NB4 (cell line): Measurements from ENCODE around the gene KRTAP13-4.

ENCODE experiments used
- POLR2A ChIP-seq: IDR thresholded peaks from 2 replicates; pipeline ENCODE4 v1.6.1; 2011; ENCODE audit warnings: mild to moderate bottlenecking; ENCODE audit not compliant: insufficient read length; ENCODE audit errors: extremely low read depth
- TF ChIP-seq, protein P1 (sequence below): IDR thresholded peaks from one replicate; pipeline ENCODE4 v1.5.1; 2012; ENCODE audit warnings: low read depth, low read length

DNA sequence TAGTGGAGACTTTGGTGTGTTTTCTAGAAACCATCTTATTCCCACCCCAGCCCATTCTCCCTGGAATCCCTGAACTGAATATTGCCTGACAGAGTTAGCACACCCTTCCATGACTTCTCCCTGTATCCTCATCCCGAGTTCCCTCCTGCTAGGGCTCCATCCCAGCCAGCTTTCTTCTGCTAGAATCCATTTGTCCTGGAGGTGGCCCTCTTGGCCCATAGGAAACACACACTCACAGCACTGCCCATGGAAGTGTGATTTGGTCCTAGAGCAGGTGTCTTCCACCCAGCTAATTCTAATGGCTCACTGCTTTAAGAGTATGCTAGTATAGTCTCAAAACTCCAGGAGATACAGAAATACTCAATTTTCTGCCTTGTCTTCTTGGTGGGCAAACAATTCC, 14.2 kb downstream of the KRTAP13-4 start:
- TF ChIP-seq, protein P1, sequence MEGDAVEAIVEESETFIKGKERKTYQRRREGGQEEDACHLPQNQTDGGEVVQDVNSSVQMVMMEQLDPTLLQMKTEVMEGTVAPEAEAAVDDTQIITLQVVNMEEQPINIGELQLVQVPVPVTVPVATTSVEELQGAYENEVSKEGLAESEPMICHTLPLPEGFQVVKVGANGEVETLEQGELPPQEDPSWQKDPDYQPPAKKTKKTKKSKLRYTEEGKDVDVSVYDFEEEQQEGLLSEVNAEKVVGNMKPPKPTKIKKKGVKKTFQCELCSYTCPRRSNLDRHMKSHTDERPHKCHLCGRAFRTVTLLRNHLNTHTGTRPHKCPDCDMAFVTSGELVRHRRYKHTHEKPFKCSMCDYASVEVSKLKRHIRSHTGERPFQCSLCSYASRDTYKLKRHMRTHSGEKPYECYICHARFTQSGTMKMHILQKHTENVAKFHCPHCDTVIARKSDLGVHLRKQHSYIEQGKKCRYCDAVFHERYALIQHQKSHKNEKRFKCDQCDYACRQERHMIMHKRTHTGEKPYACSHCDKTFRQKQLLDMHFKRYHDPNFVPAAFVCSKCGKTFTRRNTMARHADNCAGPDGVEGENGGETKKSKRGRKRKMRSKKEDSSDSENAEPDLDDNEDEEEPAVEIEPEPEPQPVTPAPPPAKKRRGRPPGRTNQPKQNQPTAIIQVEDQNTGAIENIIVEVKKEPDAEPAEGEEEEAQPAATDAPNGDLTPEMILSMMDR = no peak
- TF ChIP-seq POLR2A = no peak
